Forelimb muscle (tissue), 1 donor: Measurements from ENCODE around the gene FOXP3. TPM values are rescaled to one million over a fixed set of nuclear protein-coding genes. Genes with fewer than 3 reads are reported as not detected.

Source experiments
- DNase-seq: peaks from one replicate; pipeline ENCODE4 v3.0.0-alpha.2; 2013; ENCODE audit warnings: low read depth
- polyA plus RNA-seq: library from polyadenylated mRNA; unstranded; fragments of 120-200 nt; gene quantifications from one replicate; pipeline ENCODE4 v1.2.1, GENCODE V29; 2013; ENCODE audit not compliant: insufficient read length

FOXP3 gene
- polyA plus RNA-seq, 1 donor: 0.35 TPM

- DNase-seq: no peak
These were observed 14.9 kb downstream of the FOXP3 start for GRCh38 chrX:49249616-49250015.

- DNase-seq: no peak
These were observed 15.4 kb downstream of the FOXP3 start for GRCh38 chrX:49249071-49249470.

GRCh38 chrX:49247916-49248811 lies 16.3 kb downstream of the FOXP3 start:
- no peak for DNase-seq

- DNase-seq: no peak
These were observed 17.2 kb downstream of the FOXP3 start for GRCh38 chrX:49247346-49247745.

- DNase-seq: no peak
These were observed 18.0 kb downstream of the FOXP3 start for GRCh38 chrX:49246541-49246940.

- no peak for DNase-seq
These were observed 20.3 kb downstream of the FOXP3 start for GRCh38 chrX:49244207-49244606.

GRCh38 chrX:49243166-49243565 lies 21.3 kb downstream of the FOXP3 start:
- no peak for DNase-seq

GRCh38 chrX:49242545-49243066 lies 21.9 kb downstream of the FOXP3 start:
- no peak for DNase-seq

- no peak for DNase-seq
These were observed 25.8 kb downstream of the FOXP3 start for GRCh38 chrX:49238735-49239134.

GRCh38 chrX:49237060-49237459 lies 27.4 kb downstream of the FOXP3 start:
- DNase-seq: no peak

- no peak for DNase-seq
These were observed 30.5 kb downstream of the FOXP3 start for GRCh38 chrX:49233887-49234555.

GRCh38 chrX:49233176-49233575 lies 31.3 kb downstream of the FOXP3 start, which contains the start of gene CACNA1F:
Gene CACNA1F, minus strand, starts transcription at chrX:49233340. Its CDS starts 31 bp downstream, at chrX:49233309.
- no peak for DNase-seq

- no peak for DNase-seq
These were observed 32.0 kb downstream of the FOXP3 start for GRCh38 chrX:49232525-49232924.

- no peak for DNase-seq
These were observed 33.0 kb downstream of the FOXP3 start for GRCh38 chrX:49231333-49232000.

- no peak for DNase-seq
These were observed 33.8 kb downstream of the FOXP3 start for GRCh38 chrX:49230500-49231232.

- no peak for DNase-seq
These were observed 36.3 kb downstream of the FOXP3 start for GRCh38 chrX:49228185-49228584.

- no peak for DNase-seq
These were observed 36.8 kb downstream of the FOXP3 start for GRCh38 chrX:49227726-49228125.

GRCh38 chrX:49226946-49227345 lies 37.6 kb downstream of the FOXP3 start:
- DNase-seq: no peak

- DNase-seq: no peak
These were observed 38.7 kb downstream of the FOXP3 start for GRCh38 chrX:49225858-49226257.

- DNase-seq: no peak
These were observed 42.6 kb downstream of the FOXP3 start for GRCh38 chrX:49221868-49222267.

GRCh38 chrX:49220100-49220499 lies 44.4 kb downstream of the FOXP3 start:
- DNase-seq: no peak
